Nephron (organoid): ENCODE data around the gene LGI1.

ENCODE experiments used
- H3K27ac Mint-ChIP-seq, 3 experiments: 2 replicates each; pipeline ENCODE4 v1.8.0; 2020; ENCODE audit warnings: mixed read lengths in 3 of 3, mild to moderate bottlenecking in 2 of 3, moderate library complexity in 1 of 3
- H3K27me3 Mint-ChIP-seq: 2 replicates; pipeline ENCODE4 v1.8.0; 2021; ENCODE audit warnings: low read depth, mild to moderate bottlenecking, moderate library complexity, mixed read lengths
- H3K36me3 Mint-ChIP-seq: 2 replicates; pipeline ENCODE4 v1.8.0; 2020; ENCODE audit warnings: low read depth, mixed read lengths
- H3K4me1 Mint-ChIP-seq: 2 replicates; pipeline ENCODE4 v1.8.0; 2020; ENCODE audit warnings: mixed read lengths
- H3K4me3 Mint-ChIP-seq, 3 experiments: 2 replicates each; pipeline ENCODE4 v1.8.0; 2020; ENCODE audit warnings: mild to moderate bottlenecking in 3 of 3, mixed read lengths in 3 of 3, moderate library complexity in 2 of 3
- H3K9me3 Mint-ChIP-seq: 2 replicates; pipeline ENCODE4 v1.8.0; 2020; ENCODE audit warnings: mixed read lengths
- CTCF ChIP-seq, 3 experiments: fragments of 200-600 bp; sonication (generic); IDR thresholded peaks; one replicate each; pipeline ENCODE4 v1.5.0; 2021; ENCODE audit warnings: antibody characterized with exemption in 3 of 3; ENCODE audit not compliant: unreplicated experiment in 3 of 3

The LGI1 gene

GRCh38 chr10:93757801-93758507 lies at the start of gene LGI1:
TSS of gene LGI1 (plus strand) at chr10:93757936. CDS start at chr10:93758145, 209 bp downstream.
- no peaks in the 10 kb centered on the region for H3K36me3 Mint-ChIP-seq
- peaks cover 65% of the 10 kb centered on the region for H3K4me1 Mint-ChIP-seq
- peak within 1 kb of the TSS; percentile 51 to 88 (median 57) for H3K27ac Mint-ChIP-seq
- H3K4me3 Mint-ChIP-seq = peak within 1 kb of the TSS; percentile 66 to 76 (median 71)
- H3K9me3 Mint-ChIP-seq = no peaks in the 10 kb centered on the region
- no peak for TF ChIP-seq CTCF (IDR thresholded peaks at IDR 0.05; ENCODE audit: unreplicated experiment in 3 of 3)
- peaks cover 30% of the 10 kb centered on the region for H3K27me3 Mint-ChIP-seq

- peak overlapping the region in 2 of 3 experiments; percentile 58 to 66 for H3K27ac Mint-ChIP-seq
- no peaks in the 10 kb centered on the region for H3K4me1 Mint-ChIP-seq
- H3K9me3 Mint-ChIP-seq = no peaks in the 10 kb centered on the region
- H3K36me3 Mint-ChIP-seq = no peaks in the 10 kb centered on the region
- peaks cover 6% of the 10 kb centered on the region for H3K27me3 Mint-ChIP-seq
- no peak for TF ChIP-seq CTCF (IDR thresholded peaks at IDR 0.05; ENCODE audit: unreplicated experiment in 3 of 3)
- H3K4me3 Mint-ChIP-seq = no peak overlapping the region
These were observed 47.3 kb upstream of the LGI1 start for GRCh38 chr10:93710333-93710909.

GRCh38 chr10:93711891-93712290 lies 45.8 kb upstream of the LGI1 start:
- H3K9me3 Mint-ChIP-seq = no peaks in the 10 kb centered on the region
- H3K27me3 Mint-ChIP-seq = peaks cover 6% of the 10 kb centered on the region
- no peak overlapping the region for H3K27ac Mint-ChIP-seq
- no peaks in the 10 kb centered on the region for H3K4me1 Mint-ChIP-seq
- no peaks in the 10 kb centered on the region for H3K36me3 Mint-ChIP-seq
- no peak overlapping the region for H3K4me3 Mint-ChIP-seq
- TF ChIP-seq CTCF (IDR thresholded peaks at IDR 0.05; ENCODE audit: unreplicated experiment in 3 of 3) = no peak

- Mint-ChIP-seq H3K27me3 (peaks cover 8% of the 10 kb centered on the region), H3K4me3 (no peak overlapping the region), H3K36me3 (no peaks in the 10 kb centered on the region), H3K4me1 (no peaks in the 10 kb centered on the region), H3K27ac (peak overlapping the region in 1 of 3 experiments; percentile 30), H3K9me3 (no peaks in the 10 kb centered on the region)
- no peak for TF ChIP-seq CTCF (IDR thresholded peaks at IDR 0.05; ENCODE audit: unreplicated experiment in 3 of 3)
These were observed 45.1 kb upstream of the LGI1 start for GRCh38 chr10:93712593-93712992.

GRCh38 chr10:93715345-93715744 lies 42.4 kb upstream of the LGI1 start:
- Mint-ChIP-seq H3K36me3 (no peaks in the 10 kb centered on the region), H3K27me3 (peaks cover 15% of the 10 kb centered on the region), H3K27ac (no peak overlapping the region), H3K4me3 (no peak overlapping the region), H3K4me1 (no peaks in the 10 kb centered on the region), H3K9me3 (no peaks in the 10 kb centered on the region)
- no peak for TF ChIP-seq CTCF (IDR thresholded peaks at IDR 0.05; ENCODE audit: unreplicated experiment in 3 of 3)

GRCh38 chr10:93716766-93717165 lies 41.0 kb upstream of the LGI1 start:
- Mint-ChIP-seq H3K27ac (no peak overlapping the region), H3K4me1 (no peaks in the 10 kb centered on the region), H3K36me3 (no peaks in the 10 kb centered on the region), H3K9me3 (no peaks in the 10 kb centered on the region), H3K27me3 (peaks cover 15% of the 10 kb centered on the region), H3K4me3 (no peak overlapping the region)
- TF ChIP-seq CTCF (IDR thresholded peaks at IDR 0.05; ENCODE audit: unreplicated experiment in 3 of 3) = no peak
